Ammon's horn (tissue), 1 donor: ENCODE data around the gene GSG1L2.
"Not testable (repeated sequence)": the region's sequence is repeated elsewhere in the genome, so short reads cannot be mapped to it uniquely, and the experiment has no call there.

Experiments used
- DNase-seq: peaks from one replicate; pipeline ENCODE4 v3.0.0-alpha.2; 2016; ENCODE audit warnings: low spot score

GSG1L2 gene

DNA sequence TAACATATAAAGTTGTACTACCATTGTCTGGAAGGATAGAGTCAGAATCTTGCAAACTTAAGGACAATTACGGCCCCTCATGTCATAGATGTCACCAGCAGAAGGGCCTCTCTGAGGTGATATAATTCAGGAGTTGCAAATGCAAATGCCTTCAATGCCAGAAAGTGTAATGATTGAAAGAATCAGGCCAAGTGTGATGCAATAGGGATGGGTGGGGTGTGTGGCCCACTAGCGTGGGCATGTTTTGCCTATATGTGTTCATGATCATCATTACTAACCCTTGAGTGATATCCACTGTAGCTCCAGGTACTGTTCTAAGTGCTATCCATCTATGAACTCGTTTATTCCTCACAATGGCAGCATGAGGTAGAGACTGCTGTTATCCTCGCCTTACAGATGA, 31.6 kb downstream of the GSG1L2 start:
- DNase-seq: no peak

DNA sequence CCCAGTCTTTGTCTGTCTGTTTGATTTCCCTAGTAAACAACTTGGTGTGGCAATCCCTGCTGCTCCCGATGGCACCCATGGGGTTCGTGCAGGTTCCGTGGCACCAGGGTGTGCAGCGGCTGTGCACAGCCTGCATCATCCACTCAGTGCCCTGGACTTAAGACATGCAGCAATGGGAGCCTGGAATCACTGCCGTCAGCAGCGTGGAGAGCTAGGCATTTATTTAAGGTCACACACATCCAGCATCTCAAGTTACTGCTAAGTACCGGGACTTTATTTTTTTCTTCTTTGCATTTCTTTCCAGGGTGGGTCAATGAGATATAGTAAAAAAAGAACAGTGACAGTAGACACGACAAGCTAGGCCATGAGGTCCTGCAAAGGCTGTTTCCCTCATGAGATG, 33.3 kb downstream of the GSG1L2 start:
- DNase-seq: no peak

DNA sequence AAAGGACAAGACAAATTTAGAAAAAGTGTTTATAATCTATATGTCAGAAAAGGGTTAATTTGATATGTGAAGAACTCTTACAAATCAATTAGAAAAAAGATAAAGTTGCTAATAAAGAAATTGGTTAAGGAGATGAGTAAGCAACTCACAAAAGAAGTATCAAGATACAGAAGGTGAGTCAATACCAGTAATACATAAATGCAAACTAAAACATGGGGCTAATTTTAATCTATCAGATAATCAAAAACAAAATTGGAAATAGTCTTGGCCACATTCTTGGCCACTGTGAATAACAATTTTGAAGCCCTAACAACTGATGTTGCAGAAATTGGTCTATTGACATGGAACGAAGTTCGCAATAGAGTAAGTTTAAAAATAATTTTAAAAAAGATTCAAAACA, 37.3 kb downstream of the GSG1L2 start:
- no peak for DNase-seq

DNA sequence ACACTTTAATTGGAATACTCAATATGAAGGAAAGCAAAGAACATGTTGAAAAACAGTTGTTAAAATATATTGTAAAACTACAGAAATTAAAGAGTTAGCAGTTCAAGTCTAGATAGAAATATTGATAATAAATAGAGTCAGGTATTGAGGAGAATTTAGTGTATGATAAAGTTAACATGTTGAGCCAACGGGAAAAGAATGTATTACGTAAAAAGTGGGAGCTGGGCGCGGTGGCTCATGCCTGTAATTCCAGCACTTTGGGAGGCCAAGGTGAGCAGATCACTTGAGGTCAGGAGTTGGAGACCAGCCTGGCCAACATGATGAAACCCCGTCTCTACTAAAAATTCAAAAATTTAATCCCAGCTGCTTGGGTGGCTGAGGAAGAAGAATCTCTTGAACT, 38.4 kb downstream of the GSG1L2 start:
- not testable (repeated sequence) for DNase-seq

DNA sequence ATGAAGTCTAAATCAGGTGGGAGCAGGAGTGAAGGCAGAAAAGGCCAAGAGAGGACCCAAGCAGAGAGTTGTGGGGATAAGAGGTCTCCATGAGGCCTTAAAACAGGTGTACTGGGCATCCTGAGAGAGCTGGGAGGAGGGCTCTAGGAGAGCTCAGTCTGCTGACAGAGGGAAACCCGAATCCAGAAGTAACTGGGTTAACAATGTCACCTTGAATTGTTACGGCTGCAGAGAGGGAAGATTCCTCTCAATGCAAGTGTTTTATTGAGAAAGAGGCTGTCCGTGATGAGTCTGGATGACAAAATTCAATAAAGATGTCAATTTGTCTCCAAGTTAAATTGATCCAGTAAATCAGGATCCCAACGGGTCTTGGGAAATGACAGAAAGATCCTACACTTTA, 38.8 kb downstream of the GSG1L2 start:
- DNase-seq: no peak

DNA sequence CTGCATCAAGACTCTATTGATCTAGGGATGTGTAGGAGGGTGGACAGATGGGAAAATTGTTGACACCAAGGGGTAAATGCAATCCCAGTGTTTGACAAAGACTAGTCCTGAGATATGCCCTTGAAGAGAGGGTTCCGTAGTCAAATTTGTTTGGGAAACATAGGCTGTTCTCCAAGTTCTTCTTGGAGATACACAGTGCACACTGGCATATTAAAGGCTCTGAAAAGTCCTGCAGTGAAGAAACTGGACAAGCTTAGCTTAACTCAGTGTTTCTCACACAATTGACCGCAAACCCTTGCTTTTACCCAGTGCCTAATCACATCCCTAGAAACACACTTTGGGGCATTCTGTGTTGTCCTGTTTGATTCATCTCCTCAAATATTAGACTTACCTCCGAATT, 41.3 kb downstream of the GSG1L2 start:
- no peak for DNase-seq

DNA sequence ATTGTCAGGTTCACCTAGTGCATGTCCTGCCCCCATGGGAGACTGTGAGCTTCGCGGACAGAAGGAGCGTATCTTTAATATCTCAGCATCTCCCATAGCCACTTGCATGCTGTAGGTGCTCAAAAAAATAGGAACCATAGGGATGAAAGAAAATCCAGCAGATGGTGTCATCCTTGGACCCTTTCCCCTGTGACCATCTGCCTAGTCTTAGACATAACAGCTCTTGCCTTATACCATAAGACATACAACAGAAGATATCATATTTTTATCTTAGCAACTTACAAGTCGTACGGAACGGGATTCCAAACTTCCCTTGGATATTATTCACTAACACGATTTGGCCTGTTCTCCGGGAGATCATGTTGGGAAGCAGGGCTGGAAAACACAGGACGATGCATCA, 45.0 kb downstream of the GSG1L2 start:
- no peak for DNase-seq

DNA sequence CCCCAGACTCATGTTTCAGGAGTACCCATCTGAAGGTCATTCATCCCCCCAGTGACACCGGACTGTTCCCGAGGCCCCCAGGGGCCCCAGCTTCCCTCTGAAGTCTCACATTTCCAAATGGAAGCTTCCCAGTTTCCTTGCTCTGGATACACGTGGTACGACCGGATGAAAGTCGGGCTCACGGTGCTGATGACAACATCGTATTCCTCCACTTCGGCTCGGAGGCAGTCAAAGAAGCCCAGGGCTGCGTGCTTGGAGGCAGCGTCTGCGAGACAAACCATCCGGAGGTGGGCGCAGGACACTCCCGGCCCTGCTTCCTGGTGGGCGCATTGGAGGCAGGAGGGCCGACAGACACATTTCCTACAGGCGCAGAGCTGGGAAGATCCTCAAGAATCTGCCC, 49.2 kb downstream of the GSG1L2 start:
- no peak for DNase-seq

DNA sequence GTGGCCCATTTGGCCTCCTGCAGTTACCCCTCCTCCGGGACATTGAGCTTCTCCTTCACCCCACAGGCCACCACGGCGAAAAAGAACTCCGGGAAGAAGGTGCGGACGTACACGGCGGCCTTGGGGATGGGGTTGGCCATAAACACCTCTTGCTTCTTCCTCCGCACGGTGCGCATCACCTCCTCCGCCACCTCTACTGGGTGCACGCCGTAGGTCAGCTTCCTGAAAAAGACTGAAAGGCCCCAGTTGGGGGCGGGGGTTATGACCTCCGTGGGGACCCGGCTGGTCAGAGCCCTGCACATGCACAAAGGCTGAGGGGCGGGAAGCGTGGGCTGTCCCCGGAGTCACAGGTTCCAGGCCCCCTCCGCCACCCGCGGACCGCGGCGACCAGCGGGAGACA, 50.4 kb downstream of the GSG1L2 start:
- DNase-seq: no peak

DNA sequence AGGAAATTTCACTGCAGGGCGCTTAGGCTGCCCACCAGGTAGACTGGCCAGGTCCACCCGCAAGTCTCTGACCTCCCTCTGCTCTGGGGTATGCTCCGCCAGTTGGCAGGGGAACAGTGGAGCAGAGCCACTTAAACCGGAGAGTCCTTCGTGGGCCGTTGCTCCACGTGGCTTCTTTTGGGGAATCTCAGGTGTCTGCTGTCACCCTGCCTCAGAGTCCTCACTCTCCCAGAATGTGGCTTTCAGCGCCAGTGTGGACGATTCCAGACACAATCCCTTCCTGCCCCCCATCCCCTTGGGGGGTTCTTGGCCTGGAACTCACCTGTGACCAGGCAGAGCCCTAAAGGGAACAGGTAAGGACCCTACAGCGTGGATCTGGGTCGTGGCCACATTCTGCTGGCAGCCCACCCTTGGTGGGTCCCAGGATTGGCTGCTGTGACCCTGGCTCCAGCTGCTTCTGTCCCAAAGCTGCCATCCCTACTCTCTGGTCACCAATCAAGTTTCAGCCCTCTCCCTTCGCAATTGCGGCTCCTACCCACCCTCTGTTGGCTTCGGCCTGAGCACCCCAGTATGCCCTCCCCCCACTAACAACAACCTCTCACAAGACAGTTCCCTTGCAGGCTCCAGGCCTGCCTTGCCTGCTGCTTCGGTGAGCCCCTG, 52.7 kb downstream of the GSG1L2 start:
- DNase-seq: no peak

DNA sequence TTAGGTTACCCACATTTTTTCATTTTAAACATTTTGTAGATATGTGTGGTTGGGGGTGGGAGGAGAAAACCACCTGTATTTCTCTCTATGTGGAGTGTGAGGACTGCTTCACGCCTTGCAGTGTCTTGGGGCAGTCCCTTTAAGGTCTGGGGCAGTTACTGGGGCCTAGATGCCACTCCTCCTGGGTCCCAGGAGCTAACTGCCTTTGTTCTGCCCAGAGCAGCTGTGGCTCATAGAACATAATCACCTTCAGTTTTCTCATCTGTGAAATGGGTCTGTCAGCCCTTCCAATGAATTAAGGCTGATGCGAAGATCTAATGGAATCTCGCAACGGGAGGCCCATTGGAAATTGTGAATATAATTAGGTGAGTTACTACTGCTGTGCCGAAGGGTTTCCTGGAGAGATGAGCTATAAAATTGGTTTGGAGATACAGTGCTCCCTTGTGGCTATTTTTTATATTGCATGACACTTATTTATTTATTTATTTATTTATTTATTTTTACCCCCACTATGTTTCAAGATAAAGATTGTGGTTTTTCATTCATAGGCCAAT, 53.4 kb downstream of the GSG1L2 start:
- no peak for DNase-seq

DNA sequence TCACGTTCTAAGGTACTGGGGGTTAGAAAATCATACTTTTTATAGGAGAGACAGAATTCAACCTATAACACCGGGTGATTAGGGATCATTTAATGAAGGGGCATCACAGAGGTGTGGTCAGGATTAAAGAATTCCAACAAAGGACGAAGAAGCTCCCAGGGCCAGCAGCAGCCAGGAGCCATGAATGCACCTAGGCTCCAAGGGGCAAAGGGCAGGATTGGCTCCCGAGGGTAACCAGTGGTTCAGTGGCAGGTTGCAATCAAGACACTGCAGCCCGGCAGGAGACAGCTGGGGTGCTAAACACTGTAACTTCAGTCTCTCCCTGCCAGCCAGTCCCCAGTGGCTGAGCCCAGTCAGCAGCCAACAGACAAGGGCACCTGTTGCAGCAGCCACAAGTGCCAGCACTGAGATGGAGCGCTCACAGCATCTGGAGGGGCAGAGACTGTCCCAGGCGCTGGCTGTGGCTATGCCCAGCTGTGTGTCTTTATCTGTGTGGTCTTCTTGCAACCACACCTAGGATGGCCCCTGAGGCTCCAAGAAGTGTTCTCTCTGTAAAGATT, 54.4 kb downstream of the GSG1L2 start:
- DNase-seq: no peak

DNA sequence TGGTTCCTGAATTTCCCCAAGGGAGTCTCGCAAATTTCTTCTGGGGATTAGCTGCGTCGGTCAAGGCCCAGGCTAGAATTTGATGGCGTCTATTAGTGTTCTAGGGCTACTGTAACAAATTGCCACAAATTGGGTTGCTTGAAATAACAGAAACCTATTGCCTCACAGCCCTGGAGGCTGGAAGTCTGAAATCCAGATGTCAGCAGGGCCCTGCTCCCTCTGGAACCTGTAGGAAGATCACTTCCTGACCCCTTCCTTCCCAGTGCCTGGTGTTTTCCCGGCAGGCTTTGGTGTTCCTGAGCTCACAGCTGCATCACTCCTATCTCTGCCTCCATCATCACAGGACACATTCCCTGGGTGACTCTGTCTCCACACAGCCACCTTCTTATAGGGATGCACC, 54.9 kb downstream of the GSG1L2 start:
- no peak for DNase-seq

DNA sequence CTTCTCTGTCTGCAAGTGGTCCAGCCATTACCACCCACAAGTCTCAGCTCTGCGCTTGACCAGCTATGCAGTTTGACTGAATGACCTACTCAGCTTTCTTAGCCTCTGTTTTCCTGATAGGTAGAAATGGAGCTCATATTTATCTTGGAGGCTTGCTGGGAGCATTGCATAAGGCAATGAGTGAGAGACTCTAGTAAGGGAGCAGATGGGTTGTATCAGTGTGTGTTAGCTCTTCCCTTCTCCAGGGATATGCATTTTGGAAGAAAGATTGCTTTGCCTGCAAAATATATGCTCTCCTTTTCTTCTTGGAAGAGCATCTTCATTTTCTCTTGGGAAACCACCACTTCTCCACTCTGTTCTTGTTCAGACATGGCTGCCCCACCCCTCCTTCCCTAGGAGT, 56.6 kb downstream of the GSG1L2 start:
- DNase-seq: no peak

DNA sequence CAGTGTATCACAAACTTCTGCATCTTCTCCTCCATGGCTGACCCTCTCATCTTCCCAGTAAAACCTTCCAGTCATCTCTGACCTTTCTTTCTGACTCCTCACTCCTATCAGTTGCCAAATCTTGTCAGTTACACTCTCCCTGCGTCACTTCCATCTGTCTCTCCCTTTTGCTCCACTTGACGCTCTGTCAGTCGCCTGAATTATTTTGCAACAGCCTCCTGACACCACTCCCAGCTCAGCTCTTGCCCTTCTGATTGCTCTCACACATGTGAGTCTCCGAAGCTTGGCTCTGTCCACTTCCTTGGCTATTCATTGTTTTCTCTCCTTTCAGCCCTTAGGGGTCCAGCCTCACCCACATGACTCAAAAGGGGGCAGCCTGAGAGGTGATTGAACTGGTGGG, 58.2 kb downstream of the GSG1L2 start:
- DNase-seq: no peak

DNA sequence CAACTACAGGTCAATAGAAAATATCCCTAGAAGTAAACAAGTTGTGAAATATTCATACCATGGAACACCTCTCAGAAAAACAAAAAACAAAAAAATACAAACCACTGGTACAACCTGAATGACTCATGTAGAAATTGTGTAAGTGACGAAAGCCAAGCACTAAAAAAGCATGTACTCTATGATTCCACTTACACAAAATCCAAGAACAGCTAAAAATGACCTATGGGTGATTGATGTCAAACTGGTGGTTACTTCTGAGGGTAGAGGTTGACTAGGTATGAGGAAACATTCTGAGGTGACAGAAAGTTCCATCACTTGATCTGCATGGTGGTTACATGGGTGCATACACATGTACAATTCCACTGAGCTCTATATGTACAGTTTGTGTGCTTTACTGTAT, 61.6 kb downstream of the GSG1L2 start:
- DNase-seq: no peak

DNA sequence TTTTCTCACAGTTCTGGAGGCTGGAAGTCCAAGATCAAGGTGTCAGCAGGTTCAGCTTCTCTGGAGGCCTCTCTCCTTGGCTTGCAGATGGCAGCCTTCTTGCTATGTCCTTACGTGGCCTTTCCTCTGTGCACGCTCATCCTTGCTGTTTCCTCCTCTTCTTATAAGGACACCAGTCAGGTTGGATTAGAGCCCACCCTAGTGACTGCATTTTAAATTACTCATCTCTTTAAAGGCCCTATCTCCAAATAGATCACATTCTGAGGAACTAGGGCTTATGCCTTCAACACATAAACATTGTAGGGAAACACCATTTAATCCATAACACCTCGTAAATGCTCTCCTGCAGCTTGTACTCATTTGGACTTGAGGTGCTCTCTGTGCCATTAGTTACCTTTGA, 66.8 kb downstream of the GSG1L2 start:
- DNase-seq: no peak
